GM23248 (cell line): ENCODE data around the gene ZKSCAN4. TPM values are rescaled to one million over a fixed set of nuclear protein-coding genes. Genes with fewer than 3 reads are reported as not detected.

Experiments used
- DNase-seq: peaks from one replicate; pipeline ENCODE4 v3.0.0-alpha.2; 2015
- H2AFZ ChIP-seq: fragments of 200-600 bp; sonication (generic); 2 replicates; pipeline ENCODE4 v1.6.1; 2016; ENCODE audit warnings: antibody characterized with exemption
- H3F3A ChIP-seq: fragments of 200-600 bp; sonication (generic); 2 replicates; pipeline ENCODE4 v1.6.1; 2016; ENCODE audit warnings: mild to moderate bottlenecking, antibody characterized with exemption, mixed run types; ENCODE audit not compliant: insufficient read depth
- H3K27ac ChIP-seq: fragments of 200-600 bp; sonication (generic); 2 replicates; pipeline ENCODE4 v1.5.1; 2016; ENCODE audit warnings: mild to moderate bottlenecking
- H3K27me3 ChIP-seq: fragments of 200-600 bp; sonication (generic); replicated peaks from 2 replicates; pipeline ENCODE4 v1.6.1; 2016; ENCODE audit warnings: mild to moderate bottlenecking; ENCODE audit not compliant: insufficient read depth
- H3K36me3 ChIP-seq: fragments of 200-600 bp; sonication (generic); 2 replicates; pipeline ENCODE4 v1.6.1; 2016; ENCODE audit warnings: low read depth, mild to moderate bottlenecking
- H3K4me1 ChIP-seq: fragments of 200-600 bp; sonication (generic); 2 replicates; pipeline ENCODE4 v1.6.1; 2016; ENCODE audit warnings: mild to moderate bottlenecking; ENCODE audit not compliant: insufficient read depth
- H3K4me2 ChIP-seq: fragments of 200-600 bp; sonication (generic); one replicate; pipeline ENCODE4 v1.6.1; 2016; ENCODE audit warnings: mild to moderate bottlenecking; ENCODE audit not compliant: unreplicated experiment
- H3K4me3 ChIP-seq: fragments of 200-600 bp; sonication (generic); 2 replicates; pipeline ENCODE4 v1.5.1; 2016; ENCODE audit warnings: mild to moderate bottlenecking
- H3K79me2 ChIP-seq: fragments of 200-600 bp; sonication (generic); 2 replicates; pipeline ENCODE4 v1.6.1; 2016; ENCODE audit warnings: mild to moderate bottlenecking; ENCODE audit not compliant: insufficient read depth
- H3K9ac ChIP-seq: fragments of 200-600 bp; sonication (generic); 2 replicates; pipeline ENCODE4 v1.6.1; 2016; ENCODE audit warnings: mild to moderate bottlenecking
- H3K9me2 ChIP-seq: fragments of 200-600 bp; sonication (generic); 2 replicates; pipeline ENCODE4 v1.6.1; 2016; ENCODE audit warnings: mixed run types, mild to moderate bottlenecking, moderate library complexity; ENCODE audit not compliant: insufficient read depth
- H3K9me3 ChIP-seq: fragments of 200-600 bp; sonication (generic); one replicate; pipeline ENCODE4 v1.6.1; 2017; ENCODE audit warnings: low read depth
- H4K20me1 ChIP-seq: fragments of 200-600 bp; sonication (generic); 2 replicates; pipeline ENCODE4 v1.6.0; 2016; ENCODE audit not compliant: insufficient read depth
- EZH2 ChIP-seq: fragments of 200-600 bp; sonication (generic); IDR thresholded peaks from 2 replicates; pipeline ENCODE4 v1.6.1; 2018; ENCODE audit warnings: antibody characterized with exemption, mild to moderate bottlenecking; ENCODE audit not compliant: insufficient read depth, poor library complexity, severe bottlenecking
- EZH2phosphoT487 ChIP-seq: fragments of 200-600 bp; sonication (generic); IDR thresholded peaks from 2 replicates; pipeline ENCODE4 v1.6.1; 2018; ENCODE audit warnings: antibody characterized with exemption, moderate library complexity, mild to moderate bottlenecking, low read depth; ENCODE audit not compliant: insufficient read depth
- WGBS, 2 experiments: methylation state at CpG; one replicate each; pipeline ENCODE4 v1.1.6; 2015 to 2017; ENCODE audit warnings: low lambda C conversion rate in 2 of 2, low coverage in 1 of 2; ENCODE audit errors: missing lambda C conversion rate in 2 of 2; 5-methylcytosine and 5-hydroxymethylcytosine counted together
- in situ Hi-C: fragments of 300-500 bp; cut with MboI; formaldehyde crosslinking; loops from 2 replicates; pipeline ENCODE4 v1.15.0; 2020
- polyA plus RNA-seq: library from polyadenylated mRNA; unstranded; fragments of >200 nt; fragmentation: Nextera tagmentation; extraction: Ambion mirVana; gene quantifications from 2 replicates; pipeline ENCODE4 v1.2.1, GENCODE V29; 2016
- total RNA-seq: library from RNA; depleted of rRNA; stranded (reverse); fragments of >200 nt; shearing (Covaris generic); gene quantifications from 2 replicates; pipeline ENCODE4 v1.2.3, GENCODE V29; 2014; rRNA removed

The ZKSCAN4 gene
- total and polyA plus RNA-seq, 2 experiments from 2014 or later, result 3.5 to 4.2 TPM

- Histone ChIP-seq H3K9me3 (no peaks in the 10 kb centered on the region), H3F3A (no peaks in the 10 kb centered on the region), H2AFZ (no peak overlapping the region), H3K27me3 (peaks cover 53% of the 10 kb centered on the region), H3K27ac (no peak overlapping the region), H3K4me3 (no peak overlapping the region), H3K9me2 (no peaks in the 10 kb centered on the region), H3K4me2 (no peak overlapping the region), H3K36me3 (no peaks in the 10 kb centered on the region), H3K79me2 (no peaks in the 10 kb centered on the region), H3K4me1 (no peaks in the 10 kb centered on the region), H3K9ac (no peak overlapping the region), H4K20me1 (no peaks in the 10 kb centered on the region)
- no peak for DNase-seq
- in situ Hi-C loops, result no loop called here
- WGBS, 2 experiments, result 76 to 79% methylated on average over 1 of the region's 1 CpG
- TF ChIP-seq EZH2phosphoT487 (no peak), EZH2 (no peak)
Observed at GRCh38 chr6:28205879-28206278, 46.2 kb downstream of the ZKSCAN4 start.

- Histone ChIP-seq H3K4me2 (no peak overlapping the region), H3K9me2 (no peaks in the 10 kb centered on the region), H2AFZ (no peak overlapping the region), H3K4me3 (no peak overlapping the region), H3K27ac (no peak overlapping the region), H3K9me3 (no peaks in the 10 kb centered on the region), H4K20me1 (no peaks in the 10 kb centered on the region), H3K27me3 (peaks cover 26% of the 10 kb centered on the region), H3F3A (no peaks in the 10 kb centered on the region), H3K9ac (no peak overlapping the region), H3K36me3 (no peaks in the 10 kb centered on the region), H3K4me1 (no peaks in the 10 kb centered on the region), H3K79me2 (no peaks in the 10 kb centered on the region)
- no peak for DNase-seq
- TF ChIP-seq EZH2phosphoT487 (no peak), EZH2 (no peak)
- in situ Hi-C loops, result no loop called here
- WGBS, 2 experiments, result 20 to 26% methylated on average over 4 of the region's 4 CpGs
Observed at GRCh38 chr6:28203201-28203600, 48.9 kb downstream of the ZKSCAN4 start.

- Histone ChIP-seq H3K4me2 (no peak overlapping the region), H3K9ac (no peak overlapping the region), H3K9me2 (no peaks in the 10 kb centered on the region), H3K4me1 (no peaks in the 10 kb centered on the region), H3F3A (no peaks in the 10 kb centered on the region), H3K27me3 (0 out of 2 replicates have a peak, but pooled peaks cover 3% of the 10 kb centered on the region), H3K79me2 (no peaks in the 10 kb centered on the region), H4K20me1 (no peaks in the 10 kb centered on the region), H3K4me3 (no peak overlapping the region), H2AFZ (no peak overlapping the region), H3K36me3 (no peaks in the 10 kb centered on the region), H3K9me3 (no peaks in the 10 kb centered on the region), H3K27ac (no peak overlapping the region)
- no peak for TF ChIP-seq EZH2
- no peak for TF ChIP-seq EZH2phosphoT487
- in situ Hi-C loops, result no loop called here
- 0 to 5% methylated on average over 1 of the region's 1 CpG for WGBS, 2 experiments
- no peak for DNase-seq
Observed at GRCh38 chr6:28200020-28200419, 52.0 kb downstream of the ZKSCAN4 start.

Other genes starting within 250 kb of the ZKSCAN4 start
- gene ZNF165, start 171.7 kb downstream of the ZKSCAN4 start, total RNA-seq, result 0.25 and 0.86 TPM in 2 replicates
- 0.41 and 0.81 TPM in 2 replicates for gene ZNF165, start 171.7 kb downstream of the ZKSCAN4 start, polyA plus RNA-seq
- 1.2 and 2.3 TPM in 2 replicates for gene ZSCAN16, start 127.7 kb downstream of the ZKSCAN4 start, total RNA-seq
- 1.2 TPM in 2 replicates for gene ZSCAN16, start 127.7 kb downstream of the ZKSCAN4 start, polyA plus RNA-seq
- 12.0 and 13.2 TPM in 2 replicates for gene ZKSCAN8, start 110.4 kb downstream of the ZKSCAN4 start, total RNA-seq
- gene ZKSCAN8, start 110.4 kb downstream of the ZKSCAN4 start, polyA plus RNA-seq, result 4.1 TPM in 2 replicates
- 7.3 and 12.8 TPM in 2 replicates for gene ZSCAN9, start 27.0 kb downstream of the ZKSCAN4 start, total RNA-seq
- 5.8 TPM in 2 replicates for gene ZSCAN9, start 27.0 kb downstream of the ZKSCAN4 start, polyA plus RNA-seq
- gene NKAPL, start 7.0 kb upstream of the ZKSCAN4 start, total RNA-seq, result 0.97 and 1.9 TPM in 2 replicates
- 3.2 and 3.5 TPM in 2 replicates for gene NKAPL, start 7.0 kb upstream of the ZKSCAN4 start, polyA plus RNA-seq
- 17.5 and 28.5 TPM in 2 replicates for gene ZSCAN26, start 14.9 kb upstream of the ZKSCAN4 start, total RNA-seq
- gene ZSCAN26, start 14.9 kb upstream of the ZKSCAN4 start, polyA plus RNA-seq, result 14.1 and 15.0 TPM in 2 replicates
- 4.9 and 6.7 TPM in 2 replicates for gene PGBD1, start 29.3 kb upstream of the ZKSCAN4 start, total RNA-seq
- gene PGBD1, start 29.3 kb upstream of the ZKSCAN4 start, polyA plus RNA-seq, result 4.1 and 5.0 TPM in 2 replicates
- 0.54 and 1.3 TPM in 2 replicates for gene ZSCAN31, start 83.9 kb upstream of the ZKSCAN4 start, total RNA-seq
- gene ZSCAN31, start 83.9 kb upstream of the ZKSCAN4 start, polyA plus RNA-seq, result 0.84 and 1.5 TPM in 2 replicates
- 3.0 and 4.0 TPM in 2 replicates for gene ZKSCAN3, start 97.7 kb upstream of the ZKSCAN4 start, total RNA-seq
- gene ZKSCAN3, start 97.7 kb upstream of the ZKSCAN4 start, polyA plus RNA-seq, result 1.6 and 2.5 TPM in 2 replicates
- 1.9 and 3.1 TPM in 2 replicates for gene ZSCAN12, start 147.5 kb upstream of the ZKSCAN4 start, total RNA-seq
- 0.88 and 1.2 TPM in 2 replicates for gene ZSCAN12, start 147.5 kb upstream of the ZKSCAN4 start, polyA plus RNA-seq
- gene ZSCAN23, start 191.2 kb upstream of the ZKSCAN4 start, total RNA-seq, result 0.32 and 0.51 TPM in 2 replicates
- gene ZSCAN23, start 191.2 kb upstream of the ZKSCAN4 start, polyA plus RNA-seq, result 0.13 and 0.84 TPM in 2 replicates